ENCODE measurements around the gene SEPTIN12. TPM values are rescaled to one million over a fixed set of nuclear protein-coding genes. Genes with fewer than 3 reads are reported as not detected.

SEPTIN12 gene
- total and polyA plus RNA-seq, 2 donors (not counting 1 experiment from before 2014, with no cell fraction given): 0.07 TPM; not detected in 1

- H3K27ac ChIP-seq (ENCODE audit: low read length in 2 of 2): no peak overlapping the region
- no peak overlapping the region for H3K9ac ChIP-seq (ENCODE audit: low read length)
- peaks cover 0 to 22% of the 10 kb centered on the region in 2 experiments for H3K36me3 ChIP-seq (replicated peaks in 1 of 2; ENCODE audit: control extremely low read depth in 1 of 2, control insufficient read depth in 1 of 2, extremely low read depth in 1 of 2, insufficient read depth in 2 of 2, low read length in 1 of 2)
- intact Hi-C loops (cut with micrococcal nuclease): no loop called here
- no peaks in the 10 kb centered on the region for H3K27me3 Mint-ChIP-seq
- H2AFZ ChIP-seq (ENCODE audit: insufficient read depth, low read depth, low read length, poor library complexity, severe bottlenecking): no peak overlapping the region
- no peak overlapping the region for H3K4me2 ChIP-seq (replicated peaks; ENCODE audit: low read depth, low read length, poor library complexity, severe bottlenecking)
- peaks cover 11% of the 10 kb centered on the region for H3K4me1 Mint-ChIP-seq
- H3K9me3 ChIP-seq (ENCODE audit: control extremely low read depth in 1 of 3, control insufficient read depth in 2 of 3, insufficient read depth in 1 of 3, low read length in 2 of 3): no peaks in the 10 kb centered on the region
- ChIA-PET CTCF (interaction anchor here (0.5 kb wide), 1 partner anchor 14 kb away, joined by 3 read pairs; no protein-coding TSS in a partner anchor), POLR2A (no interaction called here)
- 96% methylated on average over 10 of the region's 15 CpGs for WGBS (ENCODE audit: insufficient coverage)
- H3K4me3 ChIP-seq (ENCODE audit: control extremely low read depth in 1 of 5, extremely low read depth in 1 of 5, insufficient read depth in 1 of 5, low read depth in 2 of 5, low read length in 4 of 5): no peak overlapping the region
- DNase-seq (no peak), ATAC-seq (ENCODE audit: low read depth) (no peak)
- peaks cover 4 to 7% of the 10 kb centered on the region in 2 donors for H3K4me1 ChIP-seq (ENCODE audit: control insufficient read depth in 2 of 2, insufficient read depth in 2 of 2, low read length in 2 of 2)
- no peaks in the 10 kb centered on the region for H3K9me3 Mint-ChIP-seq (ENCODE audit: insufficient read depth)
- H4K20me1 ChIP-seq (ENCODE audit: control insufficient read depth, insufficient read depth, low read length, poor library complexity, severe bottlenecking): no peaks in the 10 kb centered on the region
- no peak overlapping the region for H3K27ac Mint-ChIP-seq
- no peaks in the 10 kb centered on the region for H3K27me3 ChIP-seq (replicated peaks in 1 of 4; ENCODE audit: control extremely low read depth in 1 of 4, control insufficient read depth in 3 of 4, insufficient read depth in 4 of 4, low read length in 3 of 4)
- H3K79me2 ChIP-seq (ENCODE audit: control insufficient read depth, insufficient read depth, low read length): peaks cover 28% of the 10 kb centered on the region
- H3K4me3 Mint-ChIP-seq: no peak overlapping the region
- no peak for TF ChIP-seq EZH2 (IDR thresholded peaks at IDR 0.05; ENCODE audit: borderline replicate concordance, insufficient read depth, low read depth, low read length, poor library complexity, severe bottlenecking)
- TF ChIP-seq, protein P1, sequence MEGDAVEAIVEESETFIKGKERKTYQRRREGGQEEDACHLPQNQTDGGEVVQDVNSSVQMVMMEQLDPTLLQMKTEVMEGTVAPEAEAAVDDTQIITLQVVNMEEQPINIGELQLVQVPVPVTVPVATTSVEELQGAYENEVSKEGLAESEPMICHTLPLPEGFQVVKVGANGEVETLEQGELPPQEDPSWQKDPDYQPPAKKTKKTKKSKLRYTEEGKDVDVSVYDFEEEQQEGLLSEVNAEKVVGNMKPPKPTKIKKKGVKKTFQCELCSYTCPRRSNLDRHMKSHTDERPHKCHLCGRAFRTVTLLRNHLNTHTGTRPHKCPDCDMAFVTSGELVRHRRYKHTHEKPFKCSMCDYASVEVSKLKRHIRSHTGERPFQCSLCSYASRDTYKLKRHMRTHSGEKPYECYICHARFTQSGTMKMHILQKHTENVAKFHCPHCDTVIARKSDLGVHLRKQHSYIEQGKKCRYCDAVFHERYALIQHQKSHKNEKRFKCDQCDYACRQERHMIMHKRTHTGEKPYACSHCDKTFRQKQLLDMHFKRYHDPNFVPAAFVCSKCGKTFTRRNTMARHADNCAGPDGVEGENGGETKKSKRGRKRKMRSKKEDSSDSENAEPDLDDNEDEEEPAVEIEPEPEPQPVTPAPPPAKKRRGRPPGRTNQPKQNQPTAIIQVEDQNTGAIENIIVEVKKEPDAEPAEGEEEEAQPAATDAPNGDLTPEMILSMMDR (IDR thresholded peaks at IDR 0.05): no peak
These were observed 58.3 kb downstream of the SEPTIN12 start for GRCh38 chr16:4729876-4730275.

DNA sequence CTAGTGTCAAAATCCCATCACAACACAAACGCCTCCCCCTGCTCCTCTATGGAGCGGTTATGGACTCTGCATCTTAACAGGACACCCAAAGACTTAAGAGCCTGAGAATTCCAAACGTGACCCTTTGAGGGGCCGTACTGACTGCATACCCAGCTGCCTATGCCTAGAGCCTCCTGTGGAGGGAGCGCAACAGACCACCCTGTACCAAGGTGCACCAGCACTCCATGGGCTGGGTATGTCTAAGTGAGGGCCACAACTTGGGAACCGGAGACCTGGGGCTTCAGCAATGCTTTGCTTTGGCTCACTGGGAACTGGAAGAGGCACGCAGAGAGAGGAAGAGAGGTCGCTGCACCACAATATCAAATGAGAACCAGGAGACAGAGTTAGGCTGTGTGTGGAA, 59.5 kb downstream of the SEPTIN12 start:
- no peaks in the 10 kb centered on the region for H3K27me3 Mint-ChIP-seq
- no peak overlapping the region for H3K4me3 ChIP-seq (ENCODE audit: control extremely low read depth in 1 of 5, extremely low read depth in 1 of 5, insufficient read depth in 1 of 5, low read depth in 2 of 5, low read length in 4 of 5)
- H3K4me1 Mint-ChIP-seq: peaks cover 8% of the 10 kb centered on the region

More for the DNA sequence above, 59.5 kb downstream of the SEPTIN12 start:
- no peak overlapping the region for H3K4me3 Mint-ChIP-seq
- peaks cover 3 to 6% of the 10 kb centered on the region in 2 donors for H3K4me1 ChIP-seq (ENCODE audit: control insufficient read depth in 2 of 2, insufficient read depth in 2 of 2, low read length in 2 of 2)
- intact Hi-C loops (cut with micrococcal nuclease): no loop called here
- H3K27ac ChIP-seq (ENCODE audit: low read length in 2 of 2): no peak overlapping the region
- H2AFZ ChIP-seq (ENCODE audit: insufficient read depth, low read depth, low read length, poor library complexity, severe bottlenecking): no peak overlapping the region
- no peak overlapping the region for H3K27ac Mint-ChIP-seq
- 93% methylated on average over 5 of the region's 8 CpGs for WGBS (ENCODE audit: insufficient coverage)
- H3K4me2 ChIP-seq (replicated peaks; ENCODE audit: low read depth, low read length, poor library complexity, severe bottlenecking): no peak overlapping the region
- no peaks in the 10 kb centered on the region for H3K9me3 ChIP-seq (ENCODE audit: control extremely low read depth in 1 of 3, control insufficient read depth in 2 of 3, insufficient read depth in 1 of 3, low read length in 2 of 3)
- no peaks in the 10 kb centered on the region for H4K20me1 ChIP-seq (ENCODE audit: control insufficient read depth, insufficient read depth, low read length, poor library complexity, severe bottlenecking)
- H3K36me3 ChIP-seq (replicated peaks in 1 of 2; ENCODE audit: control extremely low read depth in 1 of 2, control insufficient read depth in 1 of 2, extremely low read depth in 1 of 2, insufficient read depth in 2 of 2, low read length in 1 of 2): peaks cover 0 to 26% of the 10 kb centered on the region in 2 experiments
- no peak overlapping the region for H3K9ac ChIP-seq (ENCODE audit: low read length)
- no peaks in the 10 kb centered on the region for H3K9me3 Mint-ChIP-seq (ENCODE audit: insufficient read depth)
- DNase-seq: no peak
- no peaks in the 10 kb centered on the region for H3K27me3 ChIP-seq (replicated peaks in 1 of 4; ENCODE audit: control extremely low read depth in 1 of 4, control insufficient read depth in 3 of 4, insufficient read depth in 4 of 4, low read length in 3 of 4)
- POLR2A ChIA-PET: no interaction called here
- TF ChIP-seq, protein P1 (IDR thresholded peaks at IDR 0.05): no peak
- no peak for TF ChIP-seq EZH2 (IDR thresholded peaks at IDR 0.05; ENCODE audit: borderline replicate concordance, insufficient read depth, low read depth, low read length, poor library complexity, severe bottlenecking)
- CTCF ChIA-PET: interaction anchor here (0.6 kb wide), 1 partner anchor 77 kb away, joined by 3 read pairs; no protein-coding TSS in a partner anchor
- ATAC-seq (ENCODE audit: low read depth): no peak
- H3K79me2 ChIP-seq (ENCODE audit: control insufficient read depth, insufficient read depth, low read length): peaks cover 25% of the 10 kb centered on the region

Small RNA genes lying within 50 kb of the gene (small RNA-seq; reads per million reads assigned to genes)
- gene RF00017 (ENCODE audit: insufficient read length, low read depth, low replicate concordance): not detected

Other genes starting within 250 kb of the SEPTIN12 start
- 18.0 and 20.3 TPM in 2 replicates for gene CDIP1, start 249.6 kb downstream of the SEPTIN12 start, total RNA-seq
- 12.8 and 12.9 TPM in 2 replicates for gene CDIP1, start 249.6 kb downstream of the SEPTIN12 start, polyA plus RNA-seq
- 0.66 and 0.79 TPM in 2 replicates for gene C16orf96, start 232.0 kb downstream of the SEPTIN12 start, total RNA-seq
- 0.31 and 0.40 TPM in 2 replicates for gene C16orf96, start 232.0 kb downstream of the SEPTIN12 start, polyA plus RNA-seq
- 31.7 and 36.6 TPM in 2 replicates for gene UBALD1, start 173.5 kb downstream of the SEPTIN12 start, total RNA-seq
- 25.6 and 35.4 TPM in 2 replicates for gene UBALD1, start 173.5 kb downstream of the SEPTIN12 start, polyA plus RNA-seq
- gene MGRN1, start 163.5 kb downstream of the SEPTIN12 start, total RNA-seq: 89.2 and 89.8 TPM in 2 replicates
- gene MGRN1, start 163.5 kb downstream of the SEPTIN12 start, polyA plus RNA-seq: 16.5 and 22.7 TPM in 2 replicates
- gene NUDT16L1, start 94.8 kb downstream of the SEPTIN12 start, total RNA-seq: 38.5 and 43.2 TPM in 2 replicates
- gene NUDT16L1, start 94.8 kb downstream of the SEPTIN12 start, polyA plus RNA-seq: 47.1 and 59.2 TPM in 2 replicates
- gene ANKS3, start 54.1 kb downstream of the SEPTIN12 start, total RNA-seq: 31.9 and 36.2 TPM in 2 replicates
- gene ANKS3, start 54.1 kb downstream of the SEPTIN12 start, polyA plus RNA-seq: 26.5 and 38.4 TPM in 2 replicates
- gene DNAAF8, start 53.8 kb downstream of the SEPTIN12 start, total RNA-seq: 0.19 and 0.44 TPM in 2 replicates
- gene DNAAF8, start 53.8 kb downstream of the SEPTIN12 start, polyA plus RNA-seq: 0.09 TPM in 1 of 2 replicates, not detected in the other
- gene ZNF500, start 21.2 kb downstream of the SEPTIN12 start, total RNA-seq: 26.5 and 35.7 TPM in 2 replicates
- 11.0 and 12.0 TPM in 2 replicates for gene ZNF500, start 21.2 kb downstream of the SEPTIN12 start, polyA plus RNA-seq
- not detected in 2 replicates for gene SMIM22, start 7.0 kb upstream of the SEPTIN12 start, total RNA-seq
- not detected in 2 replicates for gene SMIM22, start 7.0 kb upstream of the SEPTIN12 start, polyA plus RNA-seq
- 9.2 and 10.5 TPM in 2 replicates for gene ROGDI, start 14.3 kb upstream of the SEPTIN12 start, total RNA-seq
- 31.9 and 34.9 TPM in 2 replicates for gene ROGDI, start 14.3 kb upstream of the SEPTIN12 start, polyA plus RNA-seq
- gene GLYR1, start 58.9 kb upstream of the SEPTIN12 start, total RNA-seq: 137 and 147 TPM in 2 replicates
- 34.0 and 40.6 TPM in 2 replicates for gene GLYR1, start 58.9 kb upstream of the SEPTIN12 start, polyA plus RNA-seq
- 38.1 and 41.9 TPM in 2 replicates for gene UBN1, start 59.1 kb upstream of the SEPTIN12 start, total RNA-seq
- gene UBN1, start 59.1 kb upstream of the SEPTIN12 start, polyA plus RNA-seq: 16.6 and 23.7 TPM in 2 replicates
- gene PPL, start 148.8 kb upstream of the SEPTIN12 start, total RNA-seq: not detected in 2 replicates
- 0.07 TPM in 1 of 2 replicates, not detected in the other for gene PPL, start 148.8 kb upstream of the SEPTIN12 start, polyA plus RNA-seq
- gene SEC14L5, start 170.0 kb upstream of the SEPTIN12 start, total RNA-seq: not detected in 2 replicates
- not detected in 2 replicates for gene SEC14L5, start 170.0 kb upstream of the SEPTIN12 start, polyA plus RNA-seq
- 38.4 and 43.3 TPM in 2 replicates for gene NAGPA, start 245.6 kb upstream of the SEPTIN12 start, total RNA-seq
- gene NAGPA, start 245.6 kb upstream of the SEPTIN12 start, polyA plus RNA-seq: 33.4 and 38.6 TPM in 2 replicates

All from B cell (primary cell).